GM12878 (cell line): Measurements from ENCODE around the gene LRRC4. TPM values are rescaled to one million over a fixed set of nuclear protein-coding genes. Genes with fewer than 3 reads are reported as not detected.

Experiments
- ATAC-seq: fragments of 200-7000 bp; cut with Tn5 transposase; 3 replicates; pipeline ENCODE4 v1.9.1; 2020; ENCODE audit warnings: mild to moderate bottlenecking, moderate library complexity
- BruUV-seq: library from RNA; stranded (reverse); fragments of 400-500 nt; replicated peaks from 2 replicates; lab custom pipeline; 2021; lab: Mats Ljungman, UMichigan
- CTCF ChIA-PET: fragments of 300-600 bp; sonication (Branson Sonifier 250); formaldehyde crosslinking; extraction: SDS; loops from one replicate; lab custom pipeline; 2021; ENCODE audit warnings: inconsistent platforms; lab: Yijun Ruan, JAX
- POLR2A ChIA-PET: fragments of 350-600 bp; formaldehyde crosslinking; extraction: SDS; loops from one replicate; lab custom pipeline; 2021; ENCODE audit warnings: inconsistent platforms; lab: Charles Lee
- RAD21 ChIA-PET: fragments of 300-600 bp; sonication (Branson Sonifier 250); formaldehyde crosslinking; loops from one replicate; lab custom pipeline; 2023; ENCODE audit warnings: antibody characterized with exemption; ENCODE audit not compliant: unreplicated experiment; lab: Charles Lee
- SMC1A ChIA-PET: fragments of 300-600 bp; sonication (Branson Sonifier 250); formaldehyde crosslinking; loops from one replicate; lab custom pipeline; 2023; ENCODE audit not compliant: unreplicated experiment, uncharacterized antibody; lab: Charles Lee
- DNase-seq: peaks from one replicate; pipeline ENCODE4 v3.0.0-alpha.2; 2011; ENCODE audit warnings: low read depth, low spot score
- FAIRE-seq: peaks from 3 replicates; lab custom pipeline; 2011; peaks lifted over from hg19 to GRCh38; lab: Jason Lieb, UNC
- H2AFZ ChIP-seq: 2 replicates; pipeline ENCODE4 v1.6.0; 2011; ENCODE audit warnings: low read depth, low read length, control low read depth; ENCODE audit not compliant: control insufficient read depth
- H3K27ac ChIP-seq: 2 replicates; pipeline ENCODE4 v1.5.1; 2011; ENCODE audit warnings: control low read depth; ENCODE audit not compliant: control insufficient read depth, insufficient read depth
- H3K27me3 ChIP-seq, 2 experiments: replicated peaks in 1 of 2; 2 replicates each; pipeline versions ENCODE4 v1.6.0 to v1.6.1; 2011; ENCODE audit warnings: low read length in 1 of 2; ENCODE audit not compliant: control insufficient read depth in 2 of 2, insufficient read depth in 2 of 2
- H3K36me3 ChIP-seq, 2 experiments: 2 replicates each; pipeline ENCODE4 v1.5.1; 2011; ENCODE audit warnings: low read length in 1 of 2; ENCODE audit not compliant: control insufficient read depth in 2 of 2, insufficient read depth in 2 of 2
- H3K4me1 ChIP-seq: 2 replicates; pipeline ENCODE4 v1.6.1; 2011; ENCODE audit warnings: mild to moderate bottlenecking, low read length, moderate library complexity, mixed read lengths; ENCODE audit not compliant: control insufficient read depth, insufficient read depth
- H3K4me2 ChIP-seq: 2 replicates; pipeline ENCODE4 v1.6.0; 2011; ENCODE audit warnings: control low read depth; ENCODE audit not compliant: control insufficient read depth, insufficient read depth
- H3K4me3 ChIP-seq: fragments of 200-600 bp; sonication (generic); 2 replicates; pipeline ENCODE4 v1.5.1; 2016
- H3K79me2 ChIP-seq: 2 replicates; pipeline ENCODE4 v1.6.0; 2011; ENCODE audit warnings: low read length; ENCODE audit not compliant: control insufficient read depth, insufficient read depth
- H3K9ac ChIP-seq: 2 replicates; pipeline ENCODE4 v1.8.0; 2011; ENCODE audit warnings: low read length, control low read depth, mixed read lengths; ENCODE audit not compliant: control insufficient read depth, insufficient read depth
- H3K9me3 ChIP-seq: replicated peaks from 3 replicates; pipeline ENCODE4 v1.5.1; 2011; ENCODE audit warnings: mild to moderate bottlenecking, low read length; ENCODE audit not compliant: control insufficient read depth, insufficient read depth
- H4K20me1 ChIP-seq: 2 replicates; pipeline ENCODE4 v1.6.0; 2011; ENCODE audit not compliant: control insufficient read depth, insufficient read depth
- NFYA ChIP-seq: IDR thresholded peaks from 2 replicates; pipeline ENCODE4 v1.6.1; 2011; ENCODE audit warnings: low read depth, mild to moderate bottlenecking, low read length, improper control_type of control experiment, borderline replicate concordance
- NFYB ChIP-seq: IDR thresholded peaks from 2 replicates; pipeline ENCODE4 v1.6.1; 2011; ENCODE audit warnings: low read depth, mild to moderate bottlenecking, low read length, improper control_type of control experiment, moderate library complexity; ENCODE audit not compliant: insufficient read depth
- NR2C2 ChIP-seq: IDR thresholded peaks from 2 replicates; pipeline ENCODE4 v1.6.1; 2011; ENCODE audit warnings: borderline replicate concordance, low read depth; ENCODE audit not compliant: control insufficient read depth, insufficient read length
- POU2F2 ChIP-seq: IDR thresholded peaks from 3 replicates; pipeline ENCODE4 v1.6.1; 2011; ENCODE audit warnings: low read depth, mild to moderate bottlenecking, low read length, borderline replicate concordance
- SP1 ChIP-seq: IDR thresholded peaks from one replicate; pipeline ENCODE4 v1.6.1; 2011; ENCODE audit warnings: low read depth, low read length
- STAT1 ChIP-seq: fragments of 450-650 bp; conservative IDR thresholded peaks from 2 replicates; pipeline ENCODE4 v1.6.1; 2014; ENCODE audit warnings: antibody characterized with exemption, mild to moderate bottlenecking
- ZNF217 ChIP-seq: fragments of 450-650 bp; IDR thresholded peaks from 2 replicates; pipeline ENCODE4 v1.6.1; 2017; ENCODE audit warnings: antibody characterized with exemption, mild to moderate bottlenecking
- WGBS: methylation state at CpG from one replicate; pipeline ENCODE4 v1.1.6; 2016; ENCODE audit warnings: low lambda C conversion rate; ENCODE audit not compliant: insufficient replicate concordance, insufficient coverage; ENCODE audit errors: missing lambda C conversion rate; 5-methylcytosine and 5-hydroxymethylcytosine counted together
- in situ Hi-C: fragments of 300-500 bp; cut with MboI; formaldehyde crosslinking; loops from 9 replicates; pipeline ENCODE4 v1.14.3; 2018; ENCODE audit warnings: mixed read lengths
- intact Hi-C: fragments of 100-400 bp; cut with micrococcal nuclease; formaldehyde crosslinking; loops from one replicate; pipeline ENCODE4 v1.14.2; 2022; ENCODE audit not compliant: unreplicated experiment
- polyA plus RNA-seq, 11 experiments: library from polyadenylated mRNA; depleted of rRNA in 4 of 11; unstranded in 6 of 11; stranded (reverse) in 5 of 11; fragments of >200 nt; fragmentation: Nextera tagmentation in 4 of 11; fragmentation: Illumina TruSeq in 1 of 11; extraction: Ambion mirVana in 4 of 11; extraction: Trizol in 1 of 11; gene quantifications; 1 replicate in 1 of 11; 2 replicates in 10 of 11; pipeline versions ENCODE4 v1.2.1 to v1.2.3, GENCODE V29; 2011 to 2016; ENCODE audit warnings: inconsistent platforms in 2 of 11, missing spikeins in 2 of 11, low read depth in 1 of 11
- total RNA-seq, 4 experiments: library from RNA; depleted of rRNA in 3 of 4; stranded (reverse); fragments of >200 nt in 3 of 4; fragmentation: Illumina TruSeq in 1 of 4; extraction: Trizol in 1 of 4; gene quantifications; 2 replicates each; pipeline versions ENCODE4 v1.2.1 to v1.2.3, GENCODE V29; 2013 to 2021
- TF ChIP-seq, protein P1 (sequence below): IDR thresholded peaks from 2 replicates; pipeline ENCODE4 v1.6.1; 2011; ENCODE audit warnings: borderline replicate concordance, low read depth, mild to moderate bottlenecking, moderate library complexity, low read length; ENCODE audit not compliant: insufficient read depth, poor library complexity, severe bottlenecking
- TF ChIP-seq, protein P2 (sequence below): fragments of 450-650 bp; IDR thresholded peaks from 2 replicates; pipeline ENCODE4 v1.6.1; 2017; ENCODE audit warnings: antibody characterized with exemption, mild to moderate bottlenecking, moderate library complexity

Gene LRRC4
- total and polyA plus RNA-seq, 10 of the 15 experiments (the other 5 are each of a cell fraction or from before 2014, with no cell fraction given) = 0.06 to 0.85 (median 0.12) TPM; not detected in 4

- CTCF ChIA-PET = interaction anchor here (1.3 kb wide), 1 partner anchor 179 kb away, joined by 4 read pairs; no protein-coding TSS in a partner anchor
- H3K27ac ChIP-seq = no peak overlapping the region
- peaks cover 10 to 15% of the 10 kb centered on the region in 2 experiments for H3K36me3 ChIP-seq
- H3K4me1 ChIP-seq = peaks cover 13% of the 10 kb centered on the region
- DNase-seq (no peak), ATAC-seq (no peak), FAIRE-seq (no peak)
- SMC1A ChIA-PET = interaction anchor here (1.2 kb wide), 1 partner anchor 8 kb away, joined by 3 read pairs; no protein-coding TSS in a partner anchor
- peak overlapping the region; percentile 47 for H3K4me2 ChIP-seq
- no TSS peak for BruUV-seq
- WGBS = over 99% methylated on average over 21 of the region's 21 CpGs
- H4K20me1 ChIP-seq = peaks cover 20% of the 10 kb centered on the region; the same call in 1 of the 2 replicates
- RAD21 ChIA-PET = no interaction called here
- no peaks in the 10 kb centered on the region for H3K27me3 ChIP-seq
- no peaks in the 10 kb centered on the region; the same call in 1 of the 2 replicates for H3K79me2 ChIP-seq
- in situ Hi-C loops = no loop called here
- intact Hi-C loops = loop anchor here (5.0 kb wide), 1 partner anchor 323 kb away; no protein-coding TSS in a partner anchor
- H3K9ac ChIP-seq = no peak overlapping the region
- H3K9me3 ChIP-seq = no peaks in the 10 kb centered on the region; the same call in 2 of the 3 replicates
- TF ChIP-seq STAT1 = no peak
- TF ChIP-seq NFYB = no peak
- TF ChIP-seq, protein P1, sequence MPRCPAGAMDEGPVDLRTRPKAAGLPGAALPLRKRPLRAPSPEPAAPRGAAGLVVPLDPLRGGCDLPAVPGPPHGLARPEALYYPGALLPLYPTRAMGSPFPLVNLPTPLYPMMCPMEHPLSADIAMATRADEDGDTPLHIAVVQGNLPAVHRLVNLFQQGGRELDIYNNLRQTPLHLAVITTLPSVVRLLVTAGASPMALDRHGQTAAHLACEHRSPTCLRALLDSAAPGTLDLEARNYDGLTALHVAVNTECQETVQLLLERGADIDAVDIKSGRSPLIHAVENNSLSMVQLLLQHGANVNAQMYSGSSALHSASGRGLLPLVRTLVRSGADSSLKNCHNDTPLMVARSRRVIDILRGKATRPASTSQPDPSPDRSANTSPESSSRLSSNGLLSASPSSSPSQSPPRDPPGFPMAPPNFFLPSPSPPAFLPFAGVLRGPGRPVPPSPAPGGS = no peak
- TF ChIP-seq SP1 = no peak
- TF ChIP-seq POU2F2 = no peak
- TF ChIP-seq ZNF217 = no peak
- no peak for TF ChIP-seq NFYA
- TF ChIP-seq, protein P2, sequence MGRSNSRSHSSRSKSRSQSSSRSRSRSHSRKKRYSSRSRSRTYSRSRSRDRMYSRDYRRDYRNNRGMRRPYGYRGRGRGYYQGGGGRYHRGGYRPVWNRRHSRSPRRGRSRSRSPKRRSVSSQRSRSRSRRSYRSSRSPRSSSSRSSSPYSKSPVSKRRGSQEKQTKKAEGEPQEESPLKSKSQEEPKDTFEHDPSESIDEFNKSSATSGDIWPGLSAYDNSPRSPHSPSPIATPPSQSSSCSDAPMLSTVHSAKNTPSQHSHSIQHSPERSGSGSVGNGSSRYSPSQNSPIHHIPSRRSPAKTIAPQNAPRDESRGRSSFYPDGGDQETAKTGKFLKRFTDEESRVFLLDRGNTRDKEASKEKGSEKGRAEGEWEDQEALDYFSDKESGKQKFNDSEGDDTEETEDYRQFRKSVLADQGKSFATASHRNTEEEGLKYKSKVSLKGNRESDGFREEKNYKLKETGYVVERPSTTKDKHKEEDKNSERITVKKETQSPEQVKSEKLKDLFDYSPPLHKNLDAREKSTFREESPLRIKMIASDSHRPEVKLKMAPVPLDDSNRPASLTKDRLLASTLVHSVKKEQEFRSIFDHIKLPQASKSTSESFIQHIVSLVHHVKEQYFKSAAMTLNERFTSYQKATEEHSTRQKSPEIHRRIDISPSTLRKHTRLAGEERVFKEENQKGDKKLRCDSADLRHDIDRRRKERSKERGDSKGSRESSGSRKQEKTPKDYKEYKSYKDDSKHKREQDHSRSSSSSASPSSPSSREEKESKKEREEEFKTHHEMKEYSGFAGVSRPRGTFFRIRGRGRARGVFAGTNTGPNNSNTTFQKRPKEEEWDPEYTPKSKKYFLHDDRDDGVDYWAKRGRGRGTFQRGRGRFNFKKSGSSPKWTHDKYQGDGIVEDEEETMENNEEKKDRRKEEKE = no peak
- no peak for TF ChIP-seq NR2C2
- no peak overlapping the region for H2AFZ ChIP-seq
- POLR2A ChIA-PET = no interaction called here
- H3K4me3 ChIP-seq = no peak overlapping the region
These were observed 979 bp downstream of the LRRC4 start for GRCh38 chr7:128030263-128030653.
